Measurements from ENCODE around the gene APLP2.

The APLP2 gene

GRCh38 chr11:130129922-130130321 lies 60.2 kb downstream of the APLP2 start:
- Histone ChIP-seq H3K4me1 (ENCODE audit: control insufficient read depth, insufficient read depth, low read depth, low read length) (peaks cover under 1% of the 10 kb centered on the region), H3K36me3 (ENCODE audit: control insufficient read depth in 1 of 2, insufficient read depth in 2 of 2, low read depth in 1 of 2, low read length in 2 of 2) (peaks cover 48 to 100% of the 10 kb centered on the region in 2 experiments), H3K9me3 (ENCODE audit: control insufficient read depth, low read length) (no peaks in the 10 kb centered on the region), H4K91ac (ENCODE audit: low read length) (no peak overlapping the region), H2BK5ac (ENCODE audit: low read depth, low read length, poor library complexity, severe bottlenecking) (no peak overlapping the region), H3K14ac (ENCODE audit: low read length in 2 of 2) (no peak overlapping the region), H3K4me2 (ENCODE audit: low read length, poor library complexity, severe bottlenecking) (no peak overlapping the region), H2BK15ac (ENCODE audit: low read depth, poor library complexity, severe bottlenecking) (no peak overlapping the region), H2BK12ac (ENCODE audit: low read length in 2 of 2) (no peak overlapping the region), H3K27ac (ENCODE audit: low read length, poor library complexity, severe bottlenecking) (no peak overlapping the region), H3K4me3 (ENCODE audit: insufficient read depth in 1 of 2, low read depth in 1 of 2, low read length in 2 of 2) (no peak overlapping the region), H4K8ac (ENCODE audit: low read length) (no peak overlapping the region), H3K79me1 (replicated peaks; ENCODE audit: low read length, poor library complexity, severe bottlenecking) (peaks cover 34% of the 10 kb centered on the region), H2AFZ (ENCODE audit: low read depth, low read length) (no peak overlapping the region), H3K27me3 (ENCODE audit: control insufficient read depth in 1 of 2, insufficient read depth in 1 of 2, low read length in 2 of 2) (no peaks in the 10 kb centered on the region), H3K23ac (ENCODE audit: low read length in 2 of 2) (no peak overlapping the region), H2BK120ac (ENCODE audit: low read depth, low read length) (no peak overlapping the region), H3K9ac (ENCODE audit: low read length) (no peak overlapping the region), H3K18ac (ENCODE audit: low read depth in 1 of 2, low read length in 2 of 2) (no peak overlapping the region), H2AK5ac (ENCODE audit: low read length, severe bottlenecking) (no peak overlapping the region), H3K4ac (ENCODE audit: low read depth in 1 of 2, low read length in 2 of 2) (no peak overlapping the region)
- 98% methylated on average over 11 of the region's 11 CpGs for WGBS
- DNase-seq: no peak

- peaks cover 56 to 100% of the 10 kb centered on the region in 2 experiments for H3K36me3 ChIP-seq (ENCODE audit: control insufficient read depth in 1 of 2, insufficient read depth in 2 of 2, low read depth in 1 of 2, low read length in 2 of 2)
These were observed 62.5 kb downstream of the APLP2 start for GRCh38 chr11:130131961-130132850.

GRCh38 chr11:130133716-130134115 lies 64.0 kb downstream of the APLP2 start:
- no peak overlapping the region for H3K9ac ChIP-seq (ENCODE audit: low read length)
- no peak overlapping the region for H3K14ac ChIP-seq (ENCODE audit: low read length in 2 of 2)
- 94% methylated on average over 8 of the region's 8 CpGs for WGBS
- no peak overlapping the region for H3K27ac ChIP-seq (ENCODE audit: low read length, poor library complexity, severe bottlenecking)
- no peak overlapping the region for H2BK5ac ChIP-seq (ENCODE audit: low read depth, low read length, poor library complexity, severe bottlenecking)
- H3K27me3 ChIP-seq (ENCODE audit: control insufficient read depth in 1 of 2, insufficient read depth in 1 of 2, low read length in 2 of 2): no peaks in the 10 kb centered on the region
- H2BK15ac ChIP-seq (ENCODE audit: low read depth, poor library complexity, severe bottlenecking): no peak overlapping the region
- H3K4ac ChIP-seq (ENCODE audit: low read depth in 1 of 2, low read length in 2 of 2): no peak overlapping the region
- no peak overlapping the region for H3K4me2 ChIP-seq (ENCODE audit: low read length, poor library complexity, severe bottlenecking)
- H2BK120ac ChIP-seq (ENCODE audit: low read depth, low read length): no peak overlapping the region
- no peak overlapping the region for H3K4me3 ChIP-seq (ENCODE audit: insufficient read depth in 1 of 2, low read depth in 1 of 2, low read length in 2 of 2)
- H3K23ac ChIP-seq (ENCODE audit: low read length in 2 of 2): no peak overlapping the region
- no peak for DNase-seq
- no peaks in the 10 kb centered on the region for H3K9me3 ChIP-seq (ENCODE audit: control insufficient read depth, low read length)
- H3K79me1 ChIP-seq (replicated peaks; ENCODE audit: low read length, poor library complexity, severe bottlenecking): peaks cover 21% of the 10 kb centered on the region
- H4K91ac ChIP-seq (ENCODE audit: low read length): no peak overlapping the region
- H2AFZ ChIP-seq (ENCODE audit: low read depth, low read length): no peak overlapping the region
- H3K18ac ChIP-seq (ENCODE audit: low read depth in 1 of 2, low read length in 2 of 2): no peak overlapping the region
- H3K4me1 ChIP-seq (ENCODE audit: control insufficient read depth, insufficient read depth, low read depth, low read length): no peaks in the 10 kb centered on the region
- no peak overlapping the region for H2AK5ac ChIP-seq (ENCODE audit: low read length, severe bottlenecking)
- no peak overlapping the region for H2BK12ac ChIP-seq (ENCODE audit: low read length in 2 of 2)
- H4K8ac ChIP-seq (ENCODE audit: low read length): no peak overlapping the region
- peaks cover 57 to 97% of the 10 kb centered on the region in 2 experiments for H3K36me3 ChIP-seq (ENCODE audit: control insufficient read depth in 1 of 2, insufficient read depth in 2 of 2, low read depth in 1 of 2, low read length in 2 of 2)

More at GRCh38 chr11:130131961-130132850, 62.5 kb downstream of the APLP2 start:
- Histone ChIP-seq H3K4me1 (ENCODE audit: control insufficient read depth, insufficient read depth, low read depth, low read length) (no peaks in the 10 kb centered on the region), H3K18ac (ENCODE audit: low read depth in 1 of 2, low read length in 2 of 2) (no peak overlapping the region), H3K4ac (ENCODE audit: low read depth in 1 of 2, low read length in 2 of 2) (no peak overlapping the region), H2BK12ac (ENCODE audit: low read length in 2 of 2) (no peak overlapping the region), H2BK15ac (ENCODE audit: low read depth, poor library complexity, severe bottlenecking) (no peak overlapping the region), H3K9me3 (ENCODE audit: control insufficient read depth, low read length) (no peaks in the 10 kb centered on the region), H4K91ac (ENCODE audit: low read length) (no peak overlapping the region), H2BK120ac (ENCODE audit: low read depth, low read length) (no peak overlapping the region), H3K79me1 (replicated peaks; ENCODE audit: low read length, poor library complexity, severe bottlenecking) (peaks cover 25% of the 10 kb centered on the region), H3K14ac (ENCODE audit: low read length in 2 of 2) (no peak overlapping the region), H2AK5ac (ENCODE audit: low read length, severe bottlenecking) (no peak overlapping the region), H3K4me2 (ENCODE audit: low read length, poor library complexity, severe bottlenecking) (no peak overlapping the region), H3K27me3 (ENCODE audit: control insufficient read depth in 1 of 2, insufficient read depth in 1 of 2, low read length in 2 of 2) (no peaks in the 10 kb centered on the region), H3K23ac (ENCODE audit: low read length in 2 of 2) (no peak overlapping the region), H3K27ac (ENCODE audit: low read length, poor library complexity, severe bottlenecking) (no peak overlapping the region), H2BK5ac (ENCODE audit: low read depth, low read length, poor library complexity, severe bottlenecking) (no peak overlapping the region), H3K9ac (ENCODE audit: low read length) (no peak overlapping the region), H2AFZ (ENCODE audit: low read depth, low read length) (no peak overlapping the region), H3K4me3 (ENCODE audit: insufficient read depth in 1 of 2, low read depth in 1 of 2, low read length in 2 of 2) (no peak overlapping the region), H4K8ac (ENCODE audit: low read length) (no peak overlapping the region)
- peak; percentile 72 for DNase-seq
- WGBS: 62% methylated on average over 7 of the region's 9 CpGs

GRCh38 chr11:130136107-130136506 lies 66.4 kb downstream of the APLP2 start:
- Histone ChIP-seq H2AK5ac (ENCODE audit: low read length, severe bottlenecking) (no peak overlapping the region), H3K4me1 (ENCODE audit: control insufficient read depth, insufficient read depth, low read depth, low read length) (no peaks in the 10 kb centered on the region), H3K27ac (ENCODE audit: low read length, poor library complexity, severe bottlenecking) (no peak overlapping the region), H2BK15ac (ENCODE audit: low read depth, poor library complexity, severe bottlenecking) (no peak overlapping the region), H3K18ac (ENCODE audit: low read depth in 1 of 2, low read length in 2 of 2) (no peak overlapping the region), H3K4me3 (ENCODE audit: insufficient read depth in 1 of 2, low read depth in 1 of 2, low read length in 2 of 2) (no peak overlapping the region), H3K4me2 (ENCODE audit: low read length, poor library complexity, severe bottlenecking) (no peak overlapping the region), H3K9ac (ENCODE audit: low read length) (no peak overlapping the region), H3K14ac (ENCODE audit: low read length in 2 of 2) (no peak overlapping the region), H3K4ac (ENCODE audit: low read depth in 1 of 2, low read length in 2 of 2) (no peak overlapping the region), H3K36me3 (ENCODE audit: control insufficient read depth in 1 of 2, insufficient read depth in 2 of 2, low read depth in 1 of 2, low read length in 2 of 2) (peaks cover 63 to 95% of the 10 kb centered on the region in 2 experiments), H4K8ac (ENCODE audit: low read length) (no peak overlapping the region), H3K79me1 (replicated peaks; ENCODE audit: low read length, poor library complexity, severe bottlenecking) (peaks cover 28% of the 10 kb centered on the region), H2BK120ac (ENCODE audit: low read depth, low read length) (no peak overlapping the region), H4K91ac (ENCODE audit: low read length) (no peak overlapping the region), H3K27me3 (ENCODE audit: control insufficient read depth in 1 of 2, insufficient read depth in 1 of 2, low read length in 2 of 2) (no peaks in the 10 kb centered on the region), H2BK5ac (ENCODE audit: low read depth, low read length, poor library complexity, severe bottlenecking) (no peak overlapping the region), H3K9me3 (ENCODE audit: control insufficient read depth, low read length) (no peaks in the 10 kb centered on the region), H2AFZ (ENCODE audit: low read depth, low read length) (no peak overlapping the region), H2BK12ac (ENCODE audit: low read length in 2 of 2) (no peak overlapping the region), H3K23ac (ENCODE audit: low read length in 2 of 2) (no peak overlapping the region)
- no peak for DNase-seq
- WGBS: 88% methylated on average over 7 of the region's 7 CpGs
